HG02884 (cell line): ENCODE results near the gene ABCA1.

Source experiments
- ATAC-seq: cut with Tn5 transposase; IDR thresholded peaks from one replicate; pipeline ENCODE4 v1.9.1; 2021; ENCODE audit warnings: mild to moderate bottlenecking, moderate library complexity; ENCODE audit not compliant: unreplicated experiment

The ABCA1 gene

GRCh38 chr9:104850786-104851545 lies 77.0 kb downstream of the ABCA1 start:
- no peak for ATAC-seq

- ATAC-seq, result no peak
These were observed 78.9 kb downstream of the ABCA1 start for GRCh38 chr9:104849023-104849422.

- ATAC-seq, result no peak
These were observed 83.2 kb downstream of the ABCA1 start for GRCh38 chr9:104844710-104845109.

GRCh38 chr9:104843644-104844240 lies 84.2 kb downstream of the ABCA1 start:
- ATAC-seq, result no peak

- ATAC-seq, result no peak
These were observed 85.3 kb downstream of the ABCA1 start for GRCh38 chr9:104842698-104843097.

GRCh38 chr9:104841601-104842141 lies 86.3 kb downstream of the ABCA1 start:
- ATAC-seq, result no peak

- ATAC-seq, result no peak
These were observed 89.0 kb downstream of the ABCA1 start for GRCh38 chr9:104838958-104839357.

GRCh38 chr9:104836767-104837166 lies 91.2 kb downstream of the ABCA1 start:
- ATAC-seq, result no peak

- ATAC-seq, result no peak
These were observed 91.7 kb downstream of the ABCA1 start for GRCh38 chr9:104836235-104836634.

- no peak for ATAC-seq
These were observed 92.8 kb downstream of the ABCA1 start for GRCh38 chr9:104835161-104835560.

- ATAC-seq, result no peak
These were observed 94.3 kb downstream of the ABCA1 start for GRCh38 chr9:104833696-104834095.

- no peak for ATAC-seq
These were observed 96.3 kb downstream of the ABCA1 start for GRCh38 chr9:104831681-104832080.

GRCh38 chr9:104826911-104827310 lies 101.0 kb downstream of the ABCA1 start:
- ATAC-seq, result no peak

- ATAC-seq, result no peak
These were observed 101.7 kb downstream of the ABCA1 start for GRCh38 chr9:104826079-104826775.

GRCh38 chr9:104820336-104820735 lies 107.6 kb downstream of the ABCA1 start:
- no peak for ATAC-seq

GRCh38 chr9:104819033-104819432 lies 108.9 kb downstream of the ABCA1 start:
- no peak for ATAC-seq

GRCh38 chr9:104817437-104817836 lies 110.5 kb downstream of the ABCA1 start:
- ATAC-seq, result no peak

GRCh38 chr9:104815851-104816565 lies 111.9 kb downstream of the ABCA1 start:
- ATAC-seq, result no peak

GRCh38 chr9:104810421-104811339 lies 117.3 kb downstream of the ABCA1 start:
- no peak for ATAC-seq

- no peak for ATAC-seq
These were observed 119.8 kb downstream of the ABCA1 start for GRCh38 chr9:104808035-104808614.
